Measurements from ENCODE around the gene MAST4. TPM values are rescaled to one million over a fixed set of nuclear protein-coding genes. Genes with fewer than 3 reads are reported as not detected.

The MAST4 gene
- total and polyA plus RNA-seq, 2 of the 13 experiments (the other 11 are each of a cell fraction or from before 2014, with no cell fraction given): 3.4 to 3.7 TPM

GRCh38 chr5:67005737-67006499 lies 409.7 kb downstream of the MAST4 start (continued):
- TF ChIP-seq, protein P1, sequence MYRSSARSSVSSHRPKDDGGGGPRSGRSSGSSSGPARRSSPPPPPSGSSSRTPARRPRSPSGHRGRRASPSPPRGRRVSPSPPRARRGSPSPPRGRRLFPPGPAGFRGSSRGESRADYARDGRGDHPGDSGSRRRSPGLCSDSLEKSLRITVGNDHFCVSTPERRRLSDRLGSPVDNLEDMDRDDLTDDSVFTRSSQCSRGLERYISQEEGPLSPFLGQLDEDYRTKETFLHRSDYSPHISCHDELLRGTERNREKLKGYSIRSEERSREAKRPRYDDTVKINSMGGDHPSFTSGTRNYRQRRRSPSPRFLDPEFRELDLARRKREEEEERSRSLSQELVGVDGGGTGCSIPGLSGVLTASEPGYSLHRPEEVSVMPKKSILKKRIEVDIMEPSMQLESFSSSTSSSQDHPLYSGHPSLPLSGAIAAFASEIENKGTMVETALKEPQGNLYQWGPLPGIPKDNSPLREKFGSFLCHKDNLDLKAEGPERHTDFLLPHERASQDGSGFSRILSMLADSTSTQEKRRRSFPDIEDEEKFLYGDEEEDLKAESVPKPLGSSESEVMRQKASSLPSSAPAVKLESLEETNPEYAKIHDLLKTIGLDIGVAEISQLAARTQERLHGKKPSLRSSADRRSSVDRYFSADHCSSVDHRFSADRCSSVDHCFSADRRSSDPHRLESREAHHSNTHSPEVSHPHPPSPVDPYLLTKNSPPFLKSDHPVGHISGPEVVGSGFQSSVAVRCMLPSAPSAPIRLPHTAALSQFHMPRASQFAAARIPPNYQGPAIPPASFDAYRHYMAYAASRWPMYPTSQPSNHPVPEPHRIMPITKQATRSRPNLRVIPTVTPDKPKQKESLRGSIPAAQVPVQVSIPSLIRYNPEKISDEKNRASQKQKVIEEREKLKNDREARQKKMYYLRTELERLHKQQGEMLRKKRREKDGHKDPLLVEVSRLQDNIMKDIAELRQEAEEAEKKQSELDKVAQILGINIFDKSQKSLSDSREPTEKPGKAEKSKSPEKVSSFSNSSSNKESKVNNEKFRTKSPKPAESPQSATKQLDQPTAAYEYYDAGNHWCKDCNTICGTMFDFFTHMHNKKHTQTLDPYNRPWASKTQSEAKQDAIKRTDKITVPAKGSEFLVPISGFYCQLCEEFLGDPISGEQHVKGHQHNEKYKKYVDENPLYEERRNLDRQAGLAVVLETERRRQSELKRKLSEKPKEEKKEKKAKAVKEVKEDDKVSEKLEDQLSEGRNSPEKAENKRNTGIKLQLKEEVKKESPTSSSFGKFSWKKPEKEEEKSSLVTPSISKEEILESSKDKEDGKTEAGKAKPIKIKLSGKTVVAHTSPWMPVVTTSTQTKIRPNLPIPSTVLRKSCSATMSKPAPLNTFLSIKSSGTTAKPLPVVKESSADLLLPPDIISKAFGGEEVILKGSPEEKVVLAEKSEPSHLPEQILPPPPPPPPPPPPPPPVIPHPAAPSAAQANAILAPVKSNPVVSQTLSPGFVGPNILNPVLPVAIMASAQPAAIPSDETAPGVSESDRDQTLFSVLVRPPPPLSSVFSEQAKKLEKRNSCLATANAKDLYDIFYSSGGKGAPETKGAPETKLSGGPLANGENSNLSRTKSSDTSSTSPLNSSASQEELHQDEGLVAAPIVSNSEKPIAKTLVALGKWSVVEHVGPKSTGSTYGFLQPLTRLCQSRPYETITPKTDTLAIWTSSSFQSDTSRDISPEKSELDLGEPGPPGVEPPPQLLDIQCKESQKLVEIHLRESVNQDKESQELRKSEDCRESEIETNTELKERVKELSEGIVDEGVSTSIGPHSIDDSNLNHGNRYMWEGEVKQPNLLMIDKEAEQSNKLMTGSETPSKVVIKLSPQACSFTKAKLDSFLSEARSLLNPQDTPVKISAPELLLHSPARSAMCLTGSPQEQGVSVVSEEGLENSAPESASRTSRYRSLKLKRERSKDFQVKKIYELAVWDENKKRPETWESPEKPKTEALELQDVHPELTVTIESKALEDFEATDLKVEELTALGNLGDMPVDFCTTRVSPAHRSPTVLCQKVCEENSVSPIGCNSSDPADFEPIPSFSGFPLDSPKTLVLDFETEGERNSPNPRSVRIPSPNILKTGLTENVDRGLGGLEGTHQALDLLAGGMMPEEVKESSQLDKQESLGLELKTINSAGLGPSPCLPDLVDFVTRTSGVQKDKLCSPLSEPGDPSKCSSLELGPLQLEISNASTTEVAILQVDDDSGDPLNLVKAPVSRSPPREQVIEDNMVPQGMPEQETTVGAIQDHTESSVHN (CRISPR knock-in tag; IDR thresholded peaks at IDR 0.05): no peak
- TF ChIP-seq ZBTB7B (CRISPR knock-in tag; IDR thresholded peaks at IDR 0.05) (no peak), CEBPB (IDR thresholded peaks at IDR 0.05; ENCODE audit: borderline replicate concordance, low read depth, low read length) (no peak), EZH2 (conservative IDR thresholded peaks at IDR 0.05; ENCODE audit: low read depth, low read length) (no peak), ZNF75D (CRISPR knock-in tag; IDR thresholded peaks at IDR 0.05; ENCODE audit: borderline replicate concordance) (no peak), ZNF503 (CRISPR knock-in tag; IDR thresholded peaks at IDR 0.05) (no peak), ZNF512B (CRISPR knock-in tag; IDR thresholded peaks at IDR 0.05; ENCODE audit: borderline replicate concordance) (no peak), ARNTL (CRISPR knock-in tag; IDR thresholded peaks at IDR 0.05) (no peak)
- TF ChIP-seq, protein P2, sequence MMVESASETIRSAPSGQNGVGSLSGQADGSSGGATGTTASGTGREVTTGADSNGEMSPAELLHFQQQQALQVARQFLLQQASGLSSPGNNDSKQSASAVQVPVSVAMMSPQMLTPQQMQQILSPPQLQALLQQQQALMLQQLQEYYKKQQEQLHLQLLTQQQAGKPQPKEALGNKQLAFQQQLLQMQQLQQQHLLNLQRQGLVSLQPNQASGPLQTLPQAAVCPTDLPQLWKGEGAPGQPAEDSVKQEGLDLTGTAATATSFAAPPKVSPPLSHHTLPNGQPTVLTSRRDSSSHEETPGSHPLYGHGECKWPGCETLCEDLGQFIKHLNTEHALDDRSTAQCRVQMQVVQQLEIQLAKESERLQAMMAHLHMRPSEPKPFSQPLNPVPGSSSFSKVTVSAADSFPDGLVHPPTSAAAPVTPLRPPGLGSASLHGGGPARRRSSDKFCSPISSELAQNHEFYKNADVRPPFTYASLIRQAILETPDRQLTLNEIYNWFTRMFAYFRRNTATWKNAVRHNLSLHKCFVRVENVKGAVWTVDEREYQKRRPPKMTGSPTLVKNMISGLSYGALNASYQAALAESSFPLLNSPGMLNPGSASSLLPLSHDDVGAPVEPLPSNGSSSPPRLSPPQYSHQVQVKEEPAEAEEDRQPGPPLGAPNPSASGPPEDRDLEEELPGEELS (CRISPR knock-in tag; IDR thresholded peaks at IDR 0.05): no peak

Data from HepG2 (cell line).